Pancreas (tissue), 10 donors: ENCODE results near the gene HYI. TPM values are rescaled to one million over a fixed set of nuclear protein-coding genes. Genes with fewer than 3 reads are reported as not detected.
A peak's percentile ranks its signal among the peaks of the same experiment; 100 is the strongest.

Experiments used
- ATAC-seq, 4 donors: fragments of 200-7000 bp; cut with Tn5 transposase; one replicate each; pipeline versions ENCODE4 v1.8.0 to v1.9.1; 2020; ENCODE audit warnings: mild to moderate bottlenecking in 4 of 4, moderate library complexity in 4 of 4
- DNase-seq, 6 donors: peaks; one replicate each; pipeline ENCODE4 v3.0.0-alpha.2; 2020
- FAIRE-seq: peaks from 2 replicates; lab custom pipeline; 2012; peaks lifted over from hg19 to GRCh38; lab: Jason Lieb, UNC
- H3K27ac ChIP-seq, 4 donors: fragments of 200-600 bp; sonication (generic); 1 replicate in 3 of 4; 2 replicates in 1 of 4; pipeline versions ENCODE4 v1.5.0 to v1.8.0; 2020
- H3K27me3 ChIP-seq, 4 donors: fragments of 200-600 bp; one replicate each; pipeline ENCODE4 v1.8.0; 2021
- H3K36me3 ChIP-seq, 3 donors: fragments of 200-600 bp; sonication (generic) in 1 of 3; one replicate each; pipeline versions ENCODE4 v1.5.0 to v1.8.0; 2020 to 2021
- H3K4me1 ChIP-seq, 3 donors: fragments of 200-600 bp; one replicate each; pipeline ENCODE4 v1.8.0; 2021
- H3K4me3 ChIP-seq, 4 donors: fragments of 200-600 bp; sonication (generic) in 2 of 4; one replicate each; pipeline versions ENCODE4 v1.5.0 to v1.8.0; 2020 to 2021
- H3K9me3 ChIP-seq, 4 donors: fragments of 200-600 bp; one replicate each; pipeline ENCODE4 v1.8.0; 2021
- CTCF ChIP-seq, 4 donors: fragments of 200-600 bp; sonication (generic) in 3 of 4; IDR thresholded peaks; one replicate each; pipeline versions ENCODE4 v1.5.0 to v1.8.0; 2021; ENCODE audit warnings: antibody characterized with exemption in 4 of 4
- WGBS, 2 donors: extraction: QIAGEN DNeasy Blood & Tissue Kit; methylation state at CpG; one replicate each; pipeline ENCODE4 v1.1.7; 2013; 5-methylcytosine and 5-hydroxymethylcytosine counted together
- intact Hi-C, 3 donors: fragments of 100-400 bp; cut with DNase I; formaldehyde crosslinking; loops; one replicate each; pipeline versions ENCODE4 v1.11.1 to v1.14.2; 2022
- polyA plus RNA-seq, 2 donors: library from polyadenylated mRNA; stranded (reverse); fragments of 200-250 nt; gene quantifications; one replicate each; pipeline ENCODE4 v1.2.3, GENCODE V29; 2013
- total RNA-seq, 6 donors: library from RNA; stranded (reverse); fragmentation: NEBNext Ultra II Directional in 4 of 6; extraction: Animal tissue kit (Norgen Biotek cat#: 25700) in 4 of 6; gene quantifications; one replicate each; pipeline versions ENCODE4 v1.2.1 to v1.2.4, GENCODE V29; 2021 to 2023
- donor health status: healthy with polysubstance abuse.
- donor health status: DM: no; HTN: no; CAD: no; lungs with moderate emphysema.
- donor health status: DM: no; HTN: no; CAD: no.
- donor health status: control.
- donor health status: control.
- donor health status: Bipolar disorder and iron deficiency.
- donor health status: DM: yes; HTN: yes; CAD: no.
- donor health status: DM: no; HTN: no; CAD: no.
- donor health status: DM: no; HTN: no; CAD: no.
- donor health status: DM: yes; HTN: yes; CAD: no.

Gene HYI
- total and polyA plus RNA-seq, 8 donors, result 39.9 to 235 (median 59.1) TPM

DNA sequence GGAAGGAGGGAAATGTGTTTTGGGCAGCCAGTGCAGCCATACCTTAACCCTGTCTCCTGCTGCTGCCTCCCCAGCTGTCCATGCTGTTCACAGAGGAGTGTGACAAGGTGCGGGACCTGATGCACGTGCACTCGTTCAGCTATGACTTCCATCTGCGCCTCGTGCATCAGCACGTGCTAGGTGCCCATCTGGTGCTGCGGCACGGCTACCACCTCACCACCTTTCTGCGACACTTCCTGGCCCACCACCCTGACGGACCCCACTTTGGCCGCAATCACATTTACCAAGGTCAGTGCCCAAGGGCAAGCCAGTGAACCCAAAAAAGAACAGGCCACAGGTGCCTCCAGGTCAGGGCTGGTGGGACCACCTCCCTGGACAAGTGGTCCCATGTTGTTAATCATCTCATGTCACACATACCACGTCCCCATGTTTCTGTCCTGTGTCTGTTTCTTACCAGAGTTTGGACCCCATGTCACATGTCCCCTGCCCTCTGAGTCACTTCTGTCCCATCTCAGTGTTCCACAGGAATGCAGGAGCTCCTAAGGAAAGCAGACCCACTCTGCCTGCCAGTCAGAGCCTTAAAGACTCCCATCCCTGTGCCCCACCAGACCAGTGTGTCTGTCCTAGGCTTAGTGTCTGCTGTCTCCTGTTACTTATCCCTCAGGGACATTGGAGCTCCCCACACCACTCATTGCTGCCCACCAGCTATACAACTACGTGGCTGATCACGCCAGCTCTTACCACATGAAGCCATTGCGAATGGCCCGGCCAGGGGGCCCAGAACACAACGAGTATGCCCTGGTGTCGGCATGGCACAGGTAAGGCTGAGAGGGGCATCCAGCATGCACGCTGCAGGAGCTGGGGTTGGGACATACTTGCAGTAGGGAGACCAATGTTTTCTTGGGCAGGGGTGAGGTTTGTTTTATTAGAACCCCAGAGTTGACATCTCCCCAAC lies 6.6 kb downstream of the HYI start:
- peak in 1 of 6 donors; percentile 51 for DNase-seq
- FAIRE-seq, result no peak

DNA sequence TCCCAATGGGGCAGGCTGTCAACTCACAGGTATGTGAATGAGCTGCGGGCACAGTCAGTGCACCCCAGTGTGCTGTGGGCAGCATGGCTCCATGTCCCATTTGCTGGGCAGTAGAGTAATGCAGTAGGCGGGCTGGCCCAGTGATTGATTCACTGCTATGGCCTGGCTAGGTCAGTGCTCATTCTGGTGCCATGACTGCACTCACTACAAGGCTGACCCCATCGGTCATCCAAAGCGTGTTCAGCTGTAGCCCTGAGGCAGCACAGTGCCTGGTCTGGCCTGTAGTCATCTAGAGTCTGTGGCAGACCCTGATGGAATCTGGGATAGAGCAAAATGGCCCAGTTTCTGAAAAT lies 7.4 kb downstream of the HYI start:
- H3K36me3 ChIP-seq, result peaks cover 0 to 61% (median 32%) of the 10 kb centered on the region in 3 donors
- no peak overlapping the region for H3K4me3 ChIP-seq
- no peak for TF ChIP-seq CTCF (IDR thresholded peaks at IDR 0.05)
- intact Hi-C loops, result loop anchor here in 1 of 3 donors (10.0 kb wide), 1 partner anchor 58 kb away; no protein-coding TSS in a partner anchor
- 91 to 97% methylated on average over 4 of the region's 4 CpGs for WGBS, 2 donors
- DNase-seq (peak in 1 of 6 donors; percentile 10), FAIRE-seq (no peak), ATAC-seq (no peak)
- no peaks in the 10 kb centered on the region for H3K9me3 ChIP-seq
- H3K27me3 ChIP-seq, result no peaks in the 10 kb centered on the region
- no peak overlapping the region for H3K27ac ChIP-seq
- no peaks in the 10 kb centered on the region for H3K4me1 ChIP-seq

More for the DNA sequence above, 6.6 kb downstream of the HYI start:
- Histone ChIP-seq H3K36me3 (peaks cover 0 to 65% (median 33%) of the 10 kb centered on the region in 3 donors), H3K9me3 (no peaks in the 10 kb centered on the region), H3K4me3 (no peak overlapping the region), H3K4me1 (no peaks in the 10 kb centered on the region), H3K27ac (no peak overlapping the region), H3K27me3 (no peaks in the 10 kb centered on the region)
- no peak for TF ChIP-seq CTCF (IDR thresholded peaks at IDR 0.05)
- ATAC-seq, result no peak
- WGBS, 2 donors, result 92 to 93% methylated on average over 19 of the region's 19 CpGs
- intact Hi-C loops, result loop anchor here in 1 of 3 donors (10.0 kb wide), 1 partner anchor 58 kb away; no protein-coding TSS in a partner anchor

DNA sequence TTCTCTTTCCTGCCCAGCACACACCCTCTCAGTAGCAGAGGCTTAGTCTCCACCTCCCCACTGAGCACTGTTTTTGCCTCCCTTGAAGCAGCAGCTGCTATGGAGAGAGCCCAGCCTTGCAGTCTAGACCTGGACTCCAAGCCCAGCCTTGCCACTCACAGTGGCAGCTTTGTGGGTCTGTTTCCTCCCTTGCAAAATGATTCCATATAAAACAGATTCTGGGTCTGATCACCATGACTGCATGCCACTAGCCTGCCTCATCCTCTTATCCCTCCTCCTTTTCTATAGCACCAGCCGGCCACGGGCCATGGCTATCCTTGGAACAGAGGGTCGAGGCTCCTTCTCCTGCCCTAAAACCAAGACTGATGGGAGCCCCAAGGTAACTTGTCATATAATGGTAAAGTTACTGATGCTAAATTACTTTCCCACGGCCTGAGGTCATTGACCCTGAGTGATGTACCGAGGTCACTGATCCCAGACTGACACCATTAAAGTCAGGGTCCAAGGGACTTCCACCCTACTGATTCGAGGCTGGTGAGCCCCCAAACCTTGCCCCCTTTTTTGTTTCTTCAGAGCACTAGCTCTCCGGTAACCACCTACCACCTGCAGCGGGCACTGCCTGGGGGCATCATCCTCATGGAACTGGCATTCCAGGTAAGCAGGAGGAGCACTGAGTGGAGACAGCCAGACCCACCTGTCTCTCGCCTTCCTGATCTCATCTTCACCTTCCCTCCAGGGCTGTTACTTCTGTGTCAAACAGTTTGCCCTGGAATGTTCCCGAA lies 7.9 kb downstream of the HYI start:
- Histone ChIP-seq H3K4me3 (no peak overlapping the region), H3K27ac (no peak overlapping the region), H3K36me3 (peaks cover 0 to 55% (median 29%) of the 10 kb centered on the region in 3 donors), H3K4me1 (no peaks in the 10 kb centered on the region), H3K9me3 (no peaks in the 10 kb centered on the region), H3K27me3 (no peaks in the 10 kb centered on the region)
- ATAC-seq, result no peak
- no peak for DNase-seq
- intact Hi-C loops, result loop anchor here in 1 of 3 donors (10.0 kb wide), 1 partner anchor 59 kb away; no protein-coding TSS in a partner anchor
- no peak for FAIRE-seq
- TF ChIP-seq CTCF (IDR thresholded peaks at IDR 0.05), result no peak
- 88 to 95% methylated on average over 10 of the region's 10 CpGs for WGBS, 2 donors

DNA sequence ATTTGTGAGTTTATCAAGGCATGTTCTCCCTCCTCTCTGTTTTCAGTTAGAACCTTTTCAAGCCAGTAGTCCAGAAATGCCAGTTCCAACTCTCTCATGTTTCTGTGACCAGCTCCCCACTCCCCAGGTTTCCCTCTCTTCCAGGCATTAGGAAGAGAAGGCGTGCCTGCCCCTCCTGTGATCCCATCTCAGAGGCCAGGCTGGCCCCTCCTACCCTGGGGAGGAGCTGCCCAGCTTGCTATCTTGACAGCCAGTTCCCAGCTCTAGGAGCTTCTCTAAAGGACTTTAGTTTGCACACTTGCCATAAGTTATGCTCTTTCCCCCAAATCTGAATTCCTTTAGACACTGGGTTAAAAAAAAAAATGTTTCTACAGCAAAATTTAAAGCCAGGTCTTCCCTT lies 8.9 kb downstream of the HYI start:
- DNase-seq (peak in 2 of 6 donors; percentile 39 to 51), ATAC-seq (peak in 1 of 4 donors; percentile 43), FAIRE-seq (no peak)
- H3K9me3 ChIP-seq, result no peaks in the 10 kb centered on the region
- peaks cover 0 to 54% (median 21%) of the 10 kb centered on the region in 3 donors for H3K36me3 ChIP-seq
- WGBS, 2 donors, result 63 to 65% methylated on average over 1 of the region's 1 CpG
- no peak overlapping the region for H3K4me3 ChIP-seq
- H3K27ac ChIP-seq, result no peak overlapping the region
- no peaks in the 10 kb centered on the region for H3K4me1 ChIP-seq
- TF ChIP-seq CTCF (IDR thresholded peaks at IDR 0.05), result no peak
- intact Hi-C loops, result loop anchor here in 1 of 3 donors (10.0 kb wide), 1 partner anchor 60 kb away; no protein-coding TSS in a partner anchor
- H3K27me3 ChIP-seq, result no peaks in the 10 kb centered on the region
